Stimulated activated effector memory CD8-positive, alpha-beta T cell treated with anti-CD3 and anti-CD28 coated beads, Interleukin-12 subunit alpha, Interleukin-12 subunit beta, amount 100 ng/mL, for 72 hours (primary cell): ENCODE data around the gene DNM2.
A peak's percentile ranks its signal among the peaks of the same experiment; 100 is the strongest.
"Not testable (repeated sequence)": the region's sequence is repeated elsewhere in the genome, so short reads cannot be mapped to it uniquely, and the experiment has no call there.

Experiments
- ATAC-seq: fragments of 150-1000 bp; cut with Tn5 transposase; 2 replicates; pipeline ENCODE4 v1.10.0; 2021
- DNase-seq, 2 donors: peaks; one replicate each; pipeline ENCODE4 v3.0.0; 2021 to 2022; ENCODE audit warnings: low spot score in 2 of 2
- H3K27ac Mint-ChIP-seq: one replicate; pipeline ENCODE4 v1.8.0; 2022; ENCODE audit warnings: mild to moderate bottlenecking, mixed read lengths
- H3K36me3 Mint-ChIP-seq: one replicate; pipeline ENCODE4 v1.8.0; 2022; ENCODE audit warnings: mild to moderate bottlenecking, mixed read lengths
- H3K4me1 Mint-ChIP-seq: one replicate; pipeline ENCODE4 v1.8.0; 2022; ENCODE audit warnings: mixed read lengths
- H3K4me3 Mint-ChIP-seq: one replicate; pipeline ENCODE4 v1.8.0; 2022; ENCODE audit warnings: mild to moderate bottlenecking, mixed read lengths
- H3K9me3 Mint-ChIP-seq: one replicate; pipeline ENCODE4 v1.8.0; 2022; ENCODE audit warnings: mixed read lengths

DNM2 gene

GRCh38 chr19:10717356-10718204, at the start of gene DNM2:
Gene DNM2 (plus strand): TSS chr19:10718079. CDS start chr19:10718243, 164 bp downstream.
- peaks cover 29% of the 10 kb centered on the region for H3K36me3 Mint-ChIP-seq
- peak within 1 kb of the TSS; percentile 98 for H3K4me3 Mint-ChIP-seq
- DNase-seq (peak; percentile 96 to 99), ATAC-seq (peak; percentile 94)
- peaks cover 42% of the 10 kb centered on the region for H3K4me1 Mint-ChIP-seq
- H3K9me3 Mint-ChIP-seq = no peaks in the 10 kb centered on the region
- peak within 1 kb of the TSS; percentile 97 for H3K27ac Mint-ChIP-seq

GRCh38 chr19:10669246-10669645, 48.6 kb upstream of the DNM2 start:
- ATAC-seq = no peak
- Mint-ChIP-seq H3K4me1 (peaks cover 24% of the 10 kb centered on the region), H3K27ac (peak overlapping the region; percentile 80), H3K36me3 (peaks cover 92% of the 10 kb centered on the region), H3K4me3 (no peak overlapping the region), H3K9me3 (no peaks in the 10 kb centered on the region)
- no peak for DNase-seq

- H3K4me3 Mint-ChIP-seq = no peak overlapping the region
- no peaks in the 10 kb centered on the region for H3K9me3 Mint-ChIP-seq
- peaks cover 97% of the 10 kb centered on the region for H3K36me3 Mint-ChIP-seq
- peak overlapping the region; percentile 80 for H3K27ac Mint-ChIP-seq
- peaks cover 24% of the 10 kb centered on the region for H3K4me1 Mint-ChIP-seq
- no peak for ATAC-seq
- no peak for DNase-seq
These were observed 47.7 kb upstream of the DNM2 start for GRCh38 chr19:10670182-10670581.

GRCh38 chr19:10670876-10671804, 46.7 kb upstream of the DNM2 start:
- DNase-seq (no peak), ATAC-seq (no peak)
- peaks cover 24% of the 10 kb centered on the region for H3K4me1 Mint-ChIP-seq
- H3K27ac Mint-ChIP-seq = no peak overlapping the region
- no peaks in the 10 kb centered on the region for H3K9me3 Mint-ChIP-seq
- no peak overlapping the region for H3K4me3 Mint-ChIP-seq
- H3K36me3 Mint-ChIP-seq = peaks cover 97% of the 10 kb centered on the region

- H3K9me3 Mint-ChIP-seq = not testable (repeated sequence)
These were observed 46.0 kb upstream of the DNM2 start for GRCh38 chr19:10671922-10672321.

GRCh38 chr19:10675214-10675613, 42.7 kb upstream of the DNM2 start:
- Mint-ChIP-seq H3K27ac (peak overlapping the region; percentile 8), H3K36me3 (peaks cover 100% of the 10 kb centered on the region)
- not testable (repeated sequence) for ATAC-seq, H3K4me1 Mint-ChIP-seq, DNase-seq, H3K4me3 Mint-ChIP-seq, H3K9me3 Mint-ChIP-seq

More at GRCh38 chr19:10671922-10672321, 46.0 kb upstream of the DNM2 start:
- peaks cover 24% of the 10 kb centered on the region for H3K4me1 Mint-ChIP-seq
- not testable (repeated sequence) for ATAC-seq, H3K27ac Mint-ChIP-seq, H3K4me3 Mint-ChIP-seq, DNase-seq
- peaks cover 97% of the 10 kb centered on the region for H3K36me3 Mint-ChIP-seq

GRCh38 chr19:10677751-10678150, 40.1 kb upstream of the DNM2 start:
- Mint-ChIP-seq H3K27ac (no peak overlapping the region), H3K4me3 (no peak overlapping the region), H3K9me3 (no peaks in the 10 kb centered on the region), H3K4me1 (no peaks in the 10 kb centered on the region), H3K36me3 (peaks cover 100% of the 10 kb centered on the region)
- DNase-seq (no peak), ATAC-seq (no peak)

GRCh38 chr19:10678813-10679212, 39.1 kb upstream of the DNM2 start:
- no peak for DNase-seq
- no peak overlapping the region for H3K4me3 Mint-ChIP-seq
- H3K4me1 Mint-ChIP-seq = no peaks in the 10 kb centered on the region
- H3K36me3 Mint-ChIP-seq = peaks cover 100% of the 10 kb centered on the region
- no peak overlapping the region for H3K27ac Mint-ChIP-seq
- ATAC-seq = no peak
- H3K9me3 Mint-ChIP-seq = no peaks in the 10 kb centered on the region

- ATAC-seq = no peak
- no peaks in the 10 kb centered on the region for H3K9me3 Mint-ChIP-seq
- peaks cover 100% of the 10 kb centered on the region for H3K36me3 Mint-ChIP-seq
- no peaks in the 10 kb centered on the region for H3K4me1 Mint-ChIP-seq
- no peak overlapping the region for H3K27ac Mint-ChIP-seq
- no peak overlapping the region for H3K4me3 Mint-ChIP-seq
- DNase-seq = no peak
These were observed 38.1 kb upstream of the DNM2 start for GRCh38 chr19:10679743-10680142.

GRCh38 chr19:10680545-10681135, 37.2 kb upstream of the DNM2 start:
- no peak for DNase-seq
- H3K9me3 Mint-ChIP-seq = no peaks in the 10 kb centered on the region

GRCh38 chr19:10681658-10682057, 36.2 kb upstream of the DNM2 start:
- Mint-ChIP-seq H3K9me3 (no peaks in the 10 kb centered on the region), H3K4me1 (no peaks in the 10 kb centered on the region), H3K4me3 (no peak overlapping the region), H3K36me3 (peaks cover 96% of the 10 kb centered on the region), H3K27ac (peak overlapping the region; percentile 60)
- DNase-seq = no peak
- ATAC-seq = no peak

More at GRCh38 chr19:10680545-10681135, 37.2 kb upstream of the DNM2 start:
- no peak for ATAC-seq
- H3K4me3 Mint-ChIP-seq = no peak overlapping the region
- peaks cover 100% of the 10 kb centered on the region for H3K36me3 Mint-ChIP-seq
- no peaks in the 10 kb centered on the region for H3K4me1 Mint-ChIP-seq
- peak overlapping the region; percentile 60 for H3K27ac Mint-ChIP-seq

- ATAC-seq (no peak), DNase-seq (no peak)
- H3K9me3 Mint-ChIP-seq = no peaks in the 10 kb centered on the region
- H3K4me1 Mint-ChIP-seq = no peaks in the 10 kb centered on the region
- H3K4me3 Mint-ChIP-seq = no peak overlapping the region
- peaks cover 96% of the 10 kb centered on the region for H3K36me3 Mint-ChIP-seq
- H3K27ac Mint-ChIP-seq = peak overlapping the region; percentile 60
These were observed 35.3 kb upstream of the DNM2 start for GRCh38 chr19:10682397-10683063.

- no peak for ATAC-seq
- no peak for DNase-seq
- Mint-ChIP-seq H3K4me3 (no peak overlapping the region), H3K9me3 (no peaks in the 10 kb centered on the region), H3K36me3 (peaks cover 96% of the 10 kb centered on the region), H3K27ac (no peak overlapping the region), H3K4me1 (no peaks in the 10 kb centered on the region)
These were observed 34.8 kb upstream of the DNM2 start for GRCh38 chr19:10683064-10683426.

GRCh38 chr19:10683582-10683981, 34.3 kb upstream of the DNM2 start:
- no peaks in the 10 kb centered on the region for H3K4me1 Mint-ChIP-seq
- DNase-seq = no peak
- no peaks in the 10 kb centered on the region for H3K9me3 Mint-ChIP-seq
- no peak for ATAC-seq
- no peak overlapping the region for H3K4me3 Mint-ChIP-seq
- H3K36me3 Mint-ChIP-seq = peaks cover 96% of the 10 kb centered on the region
- H3K27ac Mint-ChIP-seq = no peak overlapping the region

- no peak overlapping the region for H3K27ac Mint-ChIP-seq
- no peaks in the 10 kb centered on the region for H3K4me1 Mint-ChIP-seq
- ATAC-seq (no peak), DNase-seq (no peak)
- H3K36me3 Mint-ChIP-seq = peaks cover 96% of the 10 kb centered on the region
- no peaks in the 10 kb centered on the region for H3K9me3 Mint-ChIP-seq
- H3K4me3 Mint-ChIP-seq = no peak overlapping the region
These were observed 32.7 kb upstream of the DNM2 start for GRCh38 chr19:10685210-10685609.
